CD4-positive, CD25-positive, alpha-beta regulatory T cell (primary cell): Measurements from ENCODE around the gene NBL1. TPM values are rescaled to one million over a fixed set of nuclear protein-coding genes. Genes with fewer than 3 reads are reported as not detected.

ENCODE experiments used
- ATAC-seq, 2 donors: fragments of 150-1000 bp; cut with Tn5 transposase; one replicate each; pipeline ENCODE4 v1.10.0; 2021; ENCODE audit warnings: low read depth in 2 of 2, moderate number of reproducible peaks in 2 of 2, moderate library complexity in 1 of 2
- DNase-seq, 3 donors: peaks; one replicate each; pipeline versions ENCODE4 v3.0.0 to v3.0.0-alpha.2; 2012 to 2022; ENCODE audit warnings: mixed read lengths in 1 of 3
- H3K27ac ChIP-seq: one replicate; pipeline ENCODE4 v1.7.0; 2013; ENCODE audit warnings: mild to moderate bottlenecking, low read length; ENCODE audit not compliant: insufficient read depth, poor library complexity, severe bottlenecking
- H3K27me3 ChIP-seq: one replicate; pipeline ENCODE4 v1.7.0; 2013; ENCODE audit warnings: low read length; ENCODE audit not compliant: control insufficient read depth, insufficient read depth
- H3K36me3 ChIP-seq: one replicate; pipeline ENCODE4 v1.7.0; 2013; ENCODE audit warnings: mild to moderate bottlenecking, low read length, moderate library complexity; ENCODE audit not compliant: control insufficient read depth, insufficient read depth
- H3K4me1 ChIP-seq: 2 replicates; pipeline ENCODE4 v1.7.0; 2013; ENCODE audit warnings: mild to moderate bottlenecking, low read length; ENCODE audit not compliant: insufficient read depth, control insufficient read depth, poor library complexity, severe bottlenecking
- H3K4me3 ChIP-seq: one replicate; pipeline ENCODE4 v1.7.0; 2013; ENCODE audit warnings: low read depth, mild to moderate bottlenecking, low read length, moderate library complexity
- H3K9me3 ChIP-seq, 2 experiments: 1 replicate in 1 of 2; 2 replicates in 1 of 2; pipeline ENCODE4 v1.7.0; 2013; ENCODE audit warnings: low read length in 2 of 2, mild to moderate bottlenecking in 1 of 2, moderate library complexity in 1 of 2; ENCODE audit not compliant: control insufficient read depth in 2 of 2
- H3K27ac Mint-ChIP-seq, 3 donors: one replicate each; pipeline ENCODE4 v1.8.0; 2020 to 2022; ENCODE audit warnings: mild to moderate bottlenecking in 3 of 3, mixed read lengths in 3 of 3, moderate library complexity in 2 of 3
- H3K27me3 Mint-ChIP-seq: one replicate; pipeline ENCODE4 v1.8.0; 2022; ENCODE audit warnings: mild to moderate bottlenecking, mixed read lengths
- H3K36me3 Mint-ChIP-seq: one replicate; pipeline ENCODE4 v1.8.0; 2020; ENCODE audit warnings: mixed read lengths
- H3K4me1 Mint-ChIP-seq, 4 donors: one replicate each; pipeline ENCODE4 v1.8.0; 2020 to 2022; ENCODE audit warnings: mixed read lengths in 4 of 4, mild to moderate bottlenecking in 1 of 4
- H3K4me3 Mint-ChIP-seq, 4 donors: one replicate each; pipeline ENCODE4 v1.8.0; 2020 to 2022; ENCODE audit warnings: mild to moderate bottlenecking in 4 of 4, mixed read lengths in 4 of 4, moderate library complexity in 3 of 4
- H3K9me3 Mint-ChIP-seq, 7 donors: one replicate each; pipeline ENCODE4 v1.8.0; 2020 to 2022; ENCODE audit warnings: mixed read lengths in 7 of 7, mild to moderate bottlenecking in 3 of 7, moderate library complexity in 2 of 7
- polyA plus RNA-seq, 4 donors: library from polyadenylated mRNA; unstranded; fragments of 300-500 nt; fragmentation: Illumina TruSeq; gene quantifications; one replicate each; pipeline ENCODE4 v1.2.3, GENCODE V29; 2021
- total RNA-seq: library from RNA; stranded (reverse); gene quantifications from one replicate; pipeline ENCODE4 v1.2.3, GENCODE V29; 2022

Gene NBL1
- total and polyA plus RNA-seq, 5 donors from 2014 or later = 0.39 to 3.3 (median 1.3) TPM

DNA sequence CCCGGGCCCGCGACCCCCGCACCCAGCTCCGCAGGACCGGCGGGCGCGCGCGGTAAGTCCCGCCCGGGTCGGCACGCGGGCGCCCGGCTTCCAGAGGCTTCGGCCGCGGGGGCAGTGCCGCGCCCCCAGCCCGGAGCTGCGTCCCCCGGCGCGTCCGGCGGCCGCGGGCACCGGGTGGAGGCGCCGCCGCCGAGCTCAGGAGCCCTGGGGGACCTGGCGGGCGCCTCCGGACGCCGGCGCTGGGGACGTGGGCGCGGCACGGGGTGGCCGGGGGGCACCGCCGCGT is 227 bp downstream of the NBL1 start:
- peaks cover 0 to 25% (median 10%) of the 10 kb centered on the region in 4 donors for H3K4me1 Mint-ChIP-seq
- no peaks in the 10 kb centered on the region for H3K9me3 ChIP-seq
- H3K27ac ChIP-seq = no peak overlapping the region
- H3K27me3 ChIP-seq = peaks cover 14% of the 10 kb centered on the region
- peak in 1 of 2 donors; percentile 6 for ATAC-seq
- no peak overlapping the region for H3K27ac Mint-ChIP-seq
- H3K4me1 ChIP-seq = peaks cover 10% of the 10 kb centered on the region
- no peaks in the 10 kb centered on the region for H3K36me3 Mint-ChIP-seq
- peaks cover 56% of the 10 kb centered on the region for H3K27me3 Mint-ChIP-seq
- no peaks in the 10 kb centered on the region for H3K36me3 ChIP-seq
- DNase-seq = no peak
- no peaks in the 10 kb centered on the region for H3K9me3 Mint-ChIP-seq
- H3K4me3 Mint-ChIP-seq = peak overlapping the region in 1 of 4 donors; percentile 79
- no peak overlapping the region for H3K4me3 ChIP-seq

DNA sequence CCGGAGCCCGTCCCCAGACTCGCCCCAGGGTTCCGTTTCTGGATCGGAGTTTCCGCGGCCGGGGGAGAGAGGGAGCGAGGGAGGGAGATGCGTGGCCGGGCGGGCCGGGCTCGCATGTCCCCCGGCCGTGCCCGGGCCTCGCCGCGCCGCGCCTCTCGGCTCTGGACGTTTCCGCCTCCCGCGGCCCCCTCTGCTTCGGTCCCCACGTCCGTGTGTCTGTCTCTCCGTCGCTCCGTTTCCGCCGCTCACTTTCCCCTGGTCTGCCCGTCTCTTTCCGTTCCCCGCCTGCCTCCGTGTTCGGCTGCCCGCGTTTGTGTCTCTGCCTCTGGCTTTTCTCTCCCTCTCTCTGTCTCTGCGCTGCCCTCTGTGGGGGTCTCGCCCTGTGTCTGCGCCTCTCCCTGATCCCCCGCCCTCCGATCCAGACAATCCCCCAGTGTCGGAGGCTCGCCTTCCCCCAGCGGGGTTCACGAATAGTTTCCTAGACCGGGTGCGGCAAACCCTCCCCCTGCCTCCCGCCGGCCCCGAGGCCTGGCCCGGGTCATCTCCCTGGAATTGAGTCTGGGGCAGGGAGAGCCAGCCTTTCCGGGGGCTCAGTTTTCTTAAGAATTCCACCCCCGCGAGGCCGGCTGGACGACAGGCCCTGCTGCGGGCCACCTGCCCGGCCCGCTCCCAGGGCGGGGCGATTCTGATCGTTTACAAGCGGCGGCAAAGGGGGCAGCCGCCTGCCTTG is 735 bp downstream of the NBL1 start:
- Mint-ChIP-seq H3K9me3 (no peaks in the 10 kb centered on the region), H3K36me3 (no peaks in the 10 kb centered on the region), H3K27ac (peak overlapping the region in 2 of 3 donors; percentile 32 to 95), H3K4me1 (peaks cover 0 to 25% (median 10%) of the 10 kb centered on the region in 4 donors), H3K27me3 (peaks cover 53% of the 10 kb centered on the region), H3K4me3 (peak overlapping the region; percentile 58 to 93 (median 84))
- H3K4me1 ChIP-seq = peaks cover 10% of the 10 kb centered on the region
- ATAC-seq (peak; percentile 44 to 47), DNase-seq (peak in 1 of 3 donors; percentile 57)
- H3K27ac ChIP-seq = no peak overlapping the region
- peaks cover 14% of the 10 kb centered on the region for H3K27me3 ChIP-seq
- no peak overlapping the region for H3K4me3 ChIP-seq
- no peaks in the 10 kb centered on the region for H3K36me3 ChIP-seq
- H3K9me3 ChIP-seq = no peaks in the 10 kb centered on the region

DNA sequence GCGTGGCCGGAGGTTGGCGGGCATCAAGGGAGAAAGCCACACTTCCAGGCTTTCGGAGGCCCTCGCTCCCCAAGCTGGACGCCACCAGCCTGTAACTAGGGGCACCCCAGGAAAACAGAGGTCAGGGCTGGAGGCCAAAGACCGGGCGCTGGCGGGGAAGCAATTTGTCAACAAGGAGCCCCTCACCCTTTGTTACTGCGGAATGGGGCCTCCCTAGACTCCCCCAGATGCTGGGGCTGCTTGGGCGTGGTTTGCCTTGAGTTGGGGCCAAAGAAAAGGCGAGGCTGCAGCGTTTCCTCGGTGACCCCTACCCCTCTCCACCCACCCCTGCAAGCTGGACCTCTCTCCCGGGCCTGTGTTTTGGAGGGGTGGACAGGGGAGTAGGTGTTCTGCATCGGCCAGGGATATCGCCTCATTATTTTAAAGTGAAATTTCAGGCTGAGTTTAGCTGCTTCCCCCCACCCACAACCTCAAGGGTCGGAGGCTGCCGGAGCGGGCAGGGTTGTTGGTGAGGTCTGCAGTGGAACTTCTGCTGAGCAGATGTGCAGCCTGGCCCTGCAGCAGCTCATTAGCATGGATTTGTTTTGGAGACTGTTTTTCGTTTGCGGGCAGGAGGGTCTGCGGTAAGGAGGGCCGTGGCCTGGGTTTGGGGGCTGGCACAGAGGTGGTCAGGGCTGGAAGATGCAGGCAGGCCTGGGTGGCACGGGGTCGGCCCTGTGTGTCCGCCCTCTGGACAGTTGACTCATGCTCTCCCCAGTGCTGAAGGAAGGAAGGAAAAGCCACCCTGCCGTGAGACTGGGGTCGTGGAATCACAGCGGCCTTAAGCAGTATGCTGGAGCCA is 1.5 kb downstream of the NBL1 start:
- no peaks in the 10 kb centered on the region for H3K9me3 ChIP-seq
- H3K9me3 Mint-ChIP-seq = no peaks in the 10 kb centered on the region
- H3K36me3 ChIP-seq = no peaks in the 10 kb centered on the region
- no peak for ATAC-seq
- H3K27ac Mint-ChIP-seq = peak overlapping the region in 1 of 3 donors; percentile 15
- peaks cover 14% of the 10 kb centered on the region for H3K27me3 ChIP-seq
- H3K4me1 ChIP-seq = peaks cover 10% of the 10 kb centered on the region
- no peak overlapping the region for H3K27ac ChIP-seq
- H3K4me3 ChIP-seq = no peak overlapping the region
- peak overlapping the region in 3 of 4 donors; percentile 9 to 84 (median 39) for H3K4me3 Mint-ChIP-seq
- peaks cover 0 to 25% (median 10%) of the 10 kb centered on the region in 4 donors for H3K4me1 Mint-ChIP-seq
- DNase-seq = no peak
- peaks cover 53% of the 10 kb centered on the region for H3K27me3 Mint-ChIP-seq
- H3K36me3 Mint-ChIP-seq = no peaks in the 10 kb centered on the region

DNA sequence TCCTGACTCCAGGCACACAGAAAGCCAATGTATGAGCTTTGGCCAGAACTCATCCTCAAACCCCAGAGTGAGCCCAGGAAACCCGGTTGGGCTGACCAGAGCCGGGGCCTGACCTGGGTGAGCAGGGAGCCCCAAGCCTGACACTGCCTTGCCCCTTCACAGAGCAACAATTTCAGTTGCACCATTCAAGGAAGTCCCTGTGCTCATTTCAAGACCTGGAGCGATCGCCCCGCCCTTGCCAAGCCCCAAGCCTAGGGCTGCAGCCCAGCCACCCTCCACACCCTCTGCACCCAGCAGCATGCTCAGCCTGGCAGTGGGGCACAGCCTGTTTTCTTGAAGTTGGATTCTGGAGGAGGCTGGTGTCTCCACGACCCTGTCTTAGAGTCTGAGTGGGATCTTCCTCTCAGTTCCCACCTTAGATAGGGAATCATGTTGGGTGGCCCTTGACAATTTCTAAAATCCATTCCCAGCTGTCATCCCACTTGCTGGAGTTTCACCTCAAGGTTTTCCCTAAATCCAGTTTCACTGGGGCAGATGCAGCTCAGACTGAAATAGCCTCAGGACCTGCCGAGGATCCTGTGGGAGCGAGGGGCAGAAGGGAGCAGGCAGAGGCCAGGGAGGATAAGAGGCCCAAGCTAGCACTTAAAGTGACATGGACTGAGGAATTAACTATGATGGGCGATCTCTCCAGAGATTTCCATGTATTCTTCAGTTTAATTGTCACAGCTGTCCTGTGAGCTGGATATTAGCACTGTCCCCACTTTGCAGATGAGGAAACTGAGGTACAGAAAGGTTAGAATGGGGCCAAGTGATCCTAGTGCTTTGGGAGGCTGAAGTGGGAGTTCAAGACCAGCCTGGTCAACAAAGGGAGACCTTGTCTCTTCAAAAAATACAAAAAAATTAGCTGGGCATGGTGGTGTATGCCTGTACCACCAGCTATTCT is 2.5 kb downstream of the NBL1 start:
- H3K36me3 ChIP-seq = no peaks in the 10 kb centered on the region
- Mint-ChIP-seq H3K9me3 (no peaks in the 10 kb centered on the region), H3K4me1 (peaks cover 0 to 27% (median 11%) of the 10 kb centered on the region in 4 donors), H3K36me3 (no peaks in the 10 kb centered on the region), H3K27ac (no peak overlapping the region), H3K4me3 (peak overlapping the region; percentile 19 to 84 (median 48)), H3K27me3 (peaks cover 47% of the 10 kb centered on the region)
- H3K27me3 ChIP-seq = peaks cover 11% of the 10 kb centered on the region
- no peaks in the 10 kb centered on the region for H3K9me3 ChIP-seq
- H3K4me1 ChIP-seq = peaks cover 10% of the 10 kb centered on the region
- ATAC-seq (no peak), DNase-seq (peak in 1 of 3 donors; percentile 27)
- H3K4me3 ChIP-seq = no peak overlapping the region
- H3K27ac ChIP-seq = no peak overlapping the region

DNA sequence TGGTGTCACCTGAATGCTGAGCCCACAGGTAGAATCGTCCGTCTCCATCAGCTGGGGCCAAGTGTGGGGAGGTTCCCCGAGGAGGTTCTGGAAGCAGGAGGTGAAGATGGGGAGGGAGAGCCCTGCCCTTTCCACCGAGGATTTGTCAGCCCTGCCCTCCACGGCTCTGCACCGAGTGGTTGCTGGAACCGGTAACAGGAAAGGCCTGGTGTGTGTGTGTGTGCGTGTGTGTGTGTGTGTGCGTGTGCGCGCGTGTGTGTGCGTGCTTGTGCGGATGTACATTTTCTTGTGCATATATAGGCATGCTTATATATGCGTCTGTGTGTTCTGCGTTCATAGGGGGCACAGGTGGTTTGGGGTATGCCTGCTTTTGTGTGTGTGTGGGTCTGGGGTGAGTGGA is 3.5 kb downstream of the NBL1 start:
- Mint-ChIP-seq H3K4me1 (peaks cover 0 to 27% (median 11%) of the 10 kb centered on the region in 4 donors), H3K9me3 (no peaks in the 10 kb centered on the region), H3K27ac (no peak overlapping the region), H3K27me3 (peaks cover 40% of the 10 kb centered on the region), H3K36me3 (no peaks in the 10 kb centered on the region), H3K4me3 (peak overlapping the region in 3 of 4 donors; percentile 19 to 73 (median 37))
- no peak overlapping the region for H3K4me3 ChIP-seq
- H3K9me3 ChIP-seq = no peaks in the 10 kb centered on the region
- peaks cover 8% of the 10 kb centered on the region for H3K27me3 ChIP-seq
- H3K36me3 ChIP-seq = no peaks in the 10 kb centered on the region
- H3K4me1 ChIP-seq = peaks cover 10% of the 10 kb centered on the region
- ATAC-seq = no peak
- H3K27ac ChIP-seq = no peak overlapping the region
- peak in 1 of 3 donors; percentile 53 for DNase-seq

DNA sequence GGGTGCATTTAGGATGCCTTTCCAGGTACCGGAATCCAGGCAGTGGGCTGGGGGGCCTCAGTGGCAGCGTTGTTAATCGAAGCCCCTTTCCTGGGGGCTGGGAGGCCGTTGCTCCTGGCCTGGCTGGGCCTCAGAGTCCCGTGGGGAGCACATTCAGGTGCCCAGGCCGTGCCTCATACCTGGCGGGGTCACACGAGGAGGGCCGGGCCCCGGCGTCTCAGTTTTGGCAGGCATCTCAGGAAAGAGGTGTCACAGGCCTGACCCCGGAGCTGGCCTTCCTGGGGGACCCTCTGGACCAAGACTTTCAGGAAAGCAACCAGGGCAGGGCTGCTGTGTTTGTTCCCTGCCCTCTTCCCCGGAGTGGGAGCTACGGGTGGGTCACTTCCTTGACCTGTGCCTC is 4.1 kb downstream of the NBL1 start:
- Mint-ChIP-seq H3K36me3 (no peaks in the 10 kb centered on the region), H3K27me3 (peaks cover 34% of the 10 kb centered on the region), H3K9me3 (no peaks in the 10 kb centered on the region), H3K4me1 (peaks cover 0 to 27% (median 11%) of the 10 kb centered on the region in 4 donors), H3K4me3 (no peak overlapping the region), H3K27ac (no peak overlapping the region)
- H3K4me1 ChIP-seq = peaks cover 10% of the 10 kb centered on the region
- ATAC-seq (no peak), DNase-seq (no peak)
- no peak overlapping the region for H3K4me3 ChIP-seq
- no peaks in the 10 kb centered on the region for H3K9me3 ChIP-seq
- H3K27me3 ChIP-seq = peaks cover 3% of the 10 kb centered on the region
- H3K36me3 ChIP-seq = no peaks in the 10 kb centered on the region
- H3K27ac ChIP-seq = no peak overlapping the region

DNA sequence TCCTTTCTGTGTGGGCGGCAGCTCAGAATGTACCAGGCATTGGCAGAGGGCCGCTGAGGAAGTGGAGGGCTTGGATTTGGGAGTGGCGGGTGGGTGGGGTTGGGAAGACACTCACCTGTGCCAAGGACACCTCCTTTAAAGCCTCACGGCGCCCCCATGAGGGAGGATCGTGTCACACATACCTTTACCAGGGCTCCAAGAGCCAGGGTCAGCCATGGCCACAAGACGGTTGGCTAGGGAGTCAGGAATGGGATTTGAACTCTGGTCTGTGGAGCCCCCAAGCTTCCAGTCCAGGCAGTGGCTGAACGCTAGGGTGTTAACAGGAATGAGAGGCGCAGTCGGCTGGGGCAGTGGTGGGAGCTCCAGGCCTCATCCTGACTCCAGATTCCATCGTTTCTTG is 4.6 kb downstream of the NBL1 start:
- peaks cover 6% of the 10 kb centered on the region for H3K4me1 ChIP-seq
- DNase-seq (no peak), ATAC-seq (no peak)
- Mint-ChIP-seq H3K27me3 (peaks cover 30% of the 10 kb centered on the region), H3K4me1 (peaks cover 0 to 23% (median 9%) of the 10 kb centered on the region in 4 donors), H3K4me3 (no peak overlapping the region), H3K36me3 (no peaks in the 10 kb centered on the region), H3K27ac (no peak overlapping the region), H3K9me3 (no peaks in the 10 kb centered on the region)
- no peaks in the 10 kb centered on the region for H3K36me3 ChIP-seq
- no peaks in the 10 kb centered on the region for H3K9me3 ChIP-seq
- H3K27ac ChIP-seq = no peak overlapping the region
- peaks cover 3% of the 10 kb centered on the region for H3K27me3 ChIP-seq
- no peak overlapping the region for H3K4me3 ChIP-seq
